ENCODE data around the gene LENG8. TPM values are rescaled to one million over a fixed set of nuclear protein-coding genes. Genes with fewer than 3 reads are reported as not detected.

The LENG8 gene
- total RNA-seq = 100 to 1,000 TPM in 2 of 8 experiments, 10 to 100 TPM in 6; 38.5 to 156 (median 64.7) TPM

DNA sequence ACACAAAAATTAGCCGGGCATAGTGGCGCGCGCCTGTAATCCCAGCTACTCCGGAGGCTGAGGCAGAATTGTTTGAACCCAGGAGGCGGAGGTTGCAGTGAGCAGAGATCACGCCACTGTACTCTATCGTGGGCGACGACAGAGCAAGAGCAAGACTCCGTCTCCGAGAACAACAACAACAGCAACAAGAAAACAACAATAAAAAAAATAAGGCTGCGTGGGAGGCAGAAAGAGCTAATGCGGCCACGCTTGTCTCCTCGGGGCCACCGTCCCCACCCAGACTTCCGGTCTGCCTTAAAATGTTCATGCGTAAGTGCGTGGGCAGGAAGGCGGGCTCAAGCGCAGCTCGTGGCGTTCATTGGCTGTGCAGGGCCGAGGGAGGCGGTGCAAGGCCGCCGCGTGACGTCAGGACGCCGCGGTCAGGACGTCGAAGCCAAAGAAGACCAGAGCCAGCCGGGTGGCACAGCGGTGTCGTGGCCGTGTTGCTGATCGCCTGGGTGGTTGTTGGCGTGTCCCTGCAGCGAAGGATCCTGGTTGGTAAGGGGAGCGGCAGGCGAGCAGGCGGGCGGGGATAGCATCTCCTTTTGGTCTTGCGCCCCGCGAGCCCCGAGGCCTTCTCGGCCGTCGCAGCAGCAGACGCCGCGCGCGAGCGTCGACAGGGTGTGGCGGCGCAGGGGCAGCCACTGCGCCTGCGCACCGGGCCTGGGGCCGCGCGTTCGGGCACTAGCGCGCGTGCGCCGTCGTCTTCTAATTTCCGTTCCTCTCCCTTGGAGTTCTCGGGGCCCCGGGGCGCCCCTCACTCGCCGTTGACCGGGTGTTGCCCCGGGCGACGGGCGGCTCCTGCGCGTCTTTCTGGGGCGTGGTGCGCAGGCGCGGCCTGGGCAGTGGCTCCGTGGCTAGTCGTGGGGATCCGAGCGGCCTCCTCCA lies at the start of gene LENG8:
Gene LENG8 (plus strand): TSS at position 426 of the 927 bp plus-strand sequence. CDS start 2,146 bp downstream, outside the sequence.
- H3K27ac ChIP-seq = peak within 1 kb of the TSS; percentile 98 to 99
- H3K4me3 ChIP-seq = peak within 1 kb of the TSS; percentile 57 to 83 (median 74)
- H3K4me1 ChIP-seq (replicated peaks in 1 of 2) = peaks cover 13 to 21% of the 10 kb centered on the region in 2 donors
- WGBS, 10 experiments = 0 to 13% (median 1%) methylated on average over 8 to 31 of the region's 96 CpGs; no CpG with 5 or more reads in 3 of the 10 experiments
- in situ Hi-C loops (cut with MboI; ENCODE audit: low pct_unique_long_range_greater_than_20kb in 2 of 9, low sequenced_read_pairs in 9 of 9, unreplicated experiment in 9 of 9) = no loop called here
- ATAC-seq (replicated peaks in 6 of 8) = peak; percentile 73 to 92 (median 88)

DNA sequence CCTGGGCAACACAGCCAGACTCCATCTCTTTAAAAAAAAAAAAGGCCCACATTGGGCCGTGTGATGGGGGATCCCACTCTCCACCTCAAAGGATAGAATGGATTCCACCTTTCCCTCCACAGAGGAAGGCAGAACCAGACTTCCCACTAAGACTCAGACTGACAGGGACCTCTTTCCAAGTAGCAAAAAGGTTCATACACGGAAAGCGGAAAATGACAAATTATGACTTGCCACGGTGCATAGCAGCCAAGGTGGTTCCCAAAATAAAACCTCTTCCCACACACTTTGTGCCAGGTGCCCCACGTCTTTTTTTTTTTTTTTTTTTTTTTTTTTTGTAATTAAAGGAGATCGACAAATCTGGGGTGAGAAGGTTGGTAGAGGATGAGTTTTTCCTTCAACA lies 48.1 kb upstream of the LENG8 start:
- ATAC-seq (replicated peaks in 6 of 8) = no peak
- Histone ChIP-seq H3K27ac (no peak overlapping the region), H3K4me1 (replicated peaks in 1 of 2) (no peaks in the 10 kb centered on the region), H3K4me3 (no peak overlapping the region)
- in situ Hi-C loops (cut with MboI; ENCODE audit: low pct_unique_long_range_greater_than_20kb in 2 of 9, low sequenced_read_pairs in 9 of 9, unreplicated experiment in 9 of 9) = no loop called here
- 0 to 100% (median 62%) methylated on average over 1 to 4 of the region's 6 CpGs for WGBS, 10 experiments

DNA sequence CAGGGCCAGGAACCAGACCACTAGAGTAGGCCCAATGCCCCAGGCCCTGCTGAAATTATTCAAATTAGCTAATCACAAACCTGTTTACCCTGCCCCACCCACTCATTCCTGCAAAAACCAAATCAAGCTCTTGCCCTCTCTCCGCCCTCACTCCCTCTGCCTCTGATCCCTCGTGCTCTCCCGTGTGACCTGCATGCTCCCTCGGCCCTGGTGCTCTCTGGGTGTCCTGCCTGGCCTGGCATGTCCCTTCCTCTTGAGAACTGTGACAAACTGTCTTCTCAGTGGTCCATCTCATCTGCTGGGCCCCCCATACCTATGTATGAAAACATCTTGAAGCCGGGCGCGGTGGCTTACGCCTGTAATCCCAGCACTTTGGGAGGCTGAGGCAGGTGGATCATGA lies 45.9 kb upstream of the LENG8 start:
- no peak overlapping the region for H3K4me3 ChIP-seq
- H3K27ac ChIP-seq = no peak overlapping the region
- ATAC-seq (replicated peaks in 6 of 8) = no peak
- in situ Hi-C loops (cut with MboI; ENCODE audit: low pct_unique_long_range_greater_than_20kb in 2 of 9, low sequenced_read_pairs in 9 of 9, unreplicated experiment in 9 of 9) = no loop called here
- H3K4me1 ChIP-seq (replicated peaks in 1 of 2) = no peaks in the 10 kb centered on the region
- 4 to 100% (median 68%) methylated on average over 3 to 5 of the region's 8 CpGs; no CpG with 5 or more reads in 5 of the 10 experiments for WGBS, 10 experiments

DNA sequence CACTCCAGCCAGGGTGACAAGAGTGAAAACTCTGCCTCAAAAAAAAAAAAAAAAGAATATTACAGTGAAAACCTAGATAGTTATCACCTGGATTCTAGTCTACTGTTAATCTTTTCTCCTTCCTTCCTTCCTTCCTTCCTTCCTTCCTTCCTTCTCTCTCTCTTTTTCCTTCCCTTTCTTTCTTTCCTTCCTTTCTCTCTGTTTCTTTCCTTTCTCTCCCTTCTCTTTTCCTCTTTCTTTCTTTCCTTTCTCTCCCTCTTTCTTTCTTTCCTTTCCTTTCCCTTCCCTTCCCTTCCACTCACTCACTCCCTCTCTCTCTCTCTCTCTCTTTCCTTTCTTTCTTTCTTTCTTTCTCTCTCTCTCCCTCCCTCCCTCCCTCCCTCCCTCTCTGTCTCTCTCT lies 43.4 kb upstream of the LENG8 start:
- no peak for ATAC-seq (replicated peaks in 6 of 8)
- Histone ChIP-seq H3K27ac (no peak overlapping the region), H3K4me3 (no peak overlapping the region), H3K4me1 (replicated peaks in 1 of 2) (peaks cover 0 to under 1% of the 10 kb centered on the region in 2 donors)
- in situ Hi-C loops (cut with MboI; ENCODE audit: low pct_unique_long_range_greater_than_20kb in 2 of 9, low sequenced_read_pairs in 9 of 9, unreplicated experiment in 9 of 9) = no loop called here

DNA sequence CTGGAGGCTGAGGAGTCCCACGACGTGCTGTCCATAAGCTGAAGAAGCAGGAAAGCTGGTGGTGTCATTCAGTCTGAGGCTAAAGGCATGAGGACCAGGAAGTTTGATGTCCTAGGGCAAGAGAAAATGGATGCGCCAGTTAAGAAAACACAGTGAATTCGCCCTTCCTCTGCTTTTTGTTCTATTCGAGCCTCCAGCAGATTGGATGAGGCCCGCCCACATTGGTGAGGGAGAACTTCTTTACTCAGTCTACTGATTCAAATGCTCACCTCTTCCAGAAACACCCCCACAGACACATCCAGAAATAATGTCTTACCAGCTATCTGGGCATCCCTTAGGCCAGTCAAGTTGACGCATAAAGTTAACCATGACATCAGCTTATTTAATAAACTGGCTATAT lies 41.2 kb upstream of the LENG8 start:
- no peak overlapping the region for H3K27ac ChIP-seq
- ATAC-seq (replicated peaks in 6 of 8) = no peak
- in situ Hi-C loops (cut with MboI; ENCODE audit: low pct_unique_long_range_greater_than_20kb in 2 of 9, low sequenced_read_pairs in 9 of 9, unreplicated experiment in 9 of 9) = no loop called here
- 16 to 83% (median 65%) methylated on average over 3 to 6 of the region's 7 CpGs; no CpG with 5 or more reads in 2 of the 10 experiments for whole genome bisulfite sequencing, 10 experiments
- H3K4me1 ChIP-seq (replicated peaks in 1 of 2) = peaks cover 0 to 4% of the 10 kb centered on the region in 2 donors
- no peak overlapping the region for H3K4me3 ChIP-seq

DNA sequence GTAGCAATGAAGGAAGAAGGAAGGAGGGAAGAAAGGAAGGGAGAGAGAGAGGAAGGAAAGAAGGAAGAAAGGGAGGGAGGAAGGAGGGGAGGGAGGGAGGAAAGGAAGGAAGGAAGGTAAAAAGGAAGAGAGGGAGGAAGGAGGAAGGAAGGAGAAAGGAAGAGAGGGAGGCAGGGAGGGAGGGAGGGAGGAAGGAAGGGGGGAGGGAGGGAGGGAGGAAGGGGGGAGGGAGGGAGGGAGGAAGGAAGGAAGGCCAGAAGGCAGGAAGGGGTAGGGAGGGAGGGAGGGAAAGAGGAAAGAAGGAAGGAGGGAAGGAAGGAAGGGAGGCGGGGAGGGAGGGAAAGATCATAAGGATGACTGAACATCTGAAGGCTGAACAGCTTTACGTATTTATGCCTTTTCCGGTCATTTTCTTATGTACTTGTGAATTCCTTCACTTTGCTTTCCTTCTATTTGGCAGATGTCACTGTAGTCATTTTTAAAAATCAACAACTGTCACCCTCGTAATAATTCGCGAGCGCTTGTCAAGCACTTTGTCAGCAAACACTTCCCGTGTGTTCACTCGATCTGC lies 40.5 kb upstream of the LENG8 start:
- in situ Hi-C loops (cut with MboI; ENCODE audit: low pct_unique_long_range_greater_than_20kb in 2 of 9, low sequenced_read_pairs in 9 of 9, unreplicated experiment in 9 of 9) = no loop called here
- no peak for ATAC-seq (replicated peaks in 6 of 8)
- 37 to 98% (median 65%) methylated on average over 1 to 6 of the region's 9 CpGs; no CpG with 5 or more reads in 1 of the 10 experiments for WGBS, 10 experiments
- H3K27ac ChIP-seq = no peak overlapping the region
- no peak overlapping the region for H3K4me3 ChIP-seq
- peaks cover 0 to 4% of the 10 kb centered on the region in 2 donors for H3K4me1 ChIP-seq (replicated peaks in 1 of 2)

DNA sequence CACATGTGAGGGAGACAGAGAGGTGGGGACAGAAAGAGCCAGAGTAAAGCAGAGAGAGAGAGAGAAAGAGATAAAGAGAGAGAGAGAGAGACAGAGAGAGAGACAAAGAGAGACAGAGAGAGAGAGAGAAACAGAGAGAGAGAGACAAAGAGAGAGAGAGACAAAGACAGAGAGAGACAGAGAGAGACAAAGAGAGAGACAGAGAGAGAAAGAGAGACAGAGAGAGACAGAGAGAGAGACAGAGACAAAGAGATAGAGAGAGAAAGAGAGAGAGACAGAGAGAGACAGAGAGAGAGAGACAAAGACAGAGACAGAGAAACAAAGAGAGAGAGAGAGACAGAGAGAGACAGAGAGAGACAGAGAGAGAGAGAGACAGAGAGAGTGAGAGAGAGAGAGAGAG lies 38.0 kb upstream of the LENG8 start:
- Histone ChIP-seq H3K4me3 (no peak overlapping the region), H3K27ac (no peak overlapping the region), H3K4me1 (replicated peaks in 1 of 2) (peaks cover 3 to 12% of the 10 kb centered on the region in 2 donors)
- ATAC-seq (replicated peaks in 6 of 8) = no peak
- in situ Hi-C loops (cut with MboI; ENCODE audit: low pct_unique_long_range_greater_than_20kb in 2 of 9, low sequenced_read_pairs in 9 of 9, unreplicated experiment in 9 of 9) = no loop called here

DNA sequence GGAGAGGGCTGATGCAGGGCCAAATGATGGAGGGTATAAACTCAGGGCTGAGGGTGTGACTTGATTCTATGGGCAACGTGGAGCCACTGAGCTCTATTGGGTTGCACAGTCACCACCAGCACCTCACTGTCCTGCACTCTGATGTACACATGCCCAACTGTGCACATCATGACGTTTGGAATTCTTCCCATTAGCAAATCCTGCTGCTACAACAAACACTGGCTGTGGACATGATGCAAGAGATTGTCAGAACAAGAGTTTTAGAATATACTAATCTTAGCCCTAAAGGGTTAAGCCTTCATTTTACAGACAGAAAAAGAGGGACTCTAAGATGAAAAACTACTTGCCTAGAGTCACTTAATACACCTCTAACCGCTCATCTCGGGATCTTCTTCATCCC lies 36.1 kb upstream of the LENG8 start:
- in situ Hi-C loops (cut with MboI; ENCODE audit: low pct_unique_long_range_greater_than_20kb in 2 of 9, low sequenced_read_pairs in 9 of 9, unreplicated experiment in 9 of 9) = no loop called here
- 0 to 100% (median 60%) methylated on average over 1 to 3 of the region's 4 CpGs; no CpG with 5 or more reads in 2 of the 10 experiments for WGBS, 10 experiments
- H3K4me3 ChIP-seq = no peak overlapping the region
- no peak overlapping the region for H3K27ac ChIP-seq
- peaks cover 10 to 19% of the 10 kb centered on the region in 2 donors for H3K4me1 ChIP-seq (replicated peaks in 1 of 2)
- no peak for ATAC-seq (replicated peaks in 6 of 8)

DNA sequence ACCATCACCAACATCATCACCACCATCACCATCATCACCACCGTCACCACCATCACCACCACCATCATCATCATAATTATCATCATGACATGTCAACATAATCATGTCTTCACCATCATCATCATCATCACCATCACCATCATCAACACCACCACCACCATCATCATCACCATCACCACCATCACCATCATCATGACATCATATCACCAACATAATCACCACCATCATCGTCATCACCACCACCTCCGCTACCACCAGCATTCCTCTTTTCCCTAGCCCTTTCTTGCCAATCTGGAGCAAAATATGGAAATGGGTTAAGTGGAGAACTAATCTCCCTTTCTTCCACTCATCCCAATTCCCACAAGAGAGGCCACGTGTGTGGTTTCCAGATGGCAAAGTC lies 34.8 kb upstream of the LENG8 start:
- no peak for ATAC-seq (replicated peaks in 6 of 8)
- peaks cover 21 to 32% of the 10 kb centered on the region in 2 donors for H3K4me1 ChIP-seq (replicated peaks in 1 of 2)
- H3K27ac ChIP-seq = no peak overlapping the region
- in situ Hi-C loops (cut with MboI; ENCODE audit: low pct_unique_long_range_greater_than_20kb in 2 of 9, low sequenced_read_pairs in 9 of 9, unreplicated experiment in 9 of 9) = no loop called here
- no peak overlapping the region for H3K4me3 ChIP-seq
- WGBS, 10 experiments = 64 to 100% (median 92%) methylated on average over 1 to 4 of the region's 4 CpGs; no CpG with 5 or more reads in 3 of the 10 experiments

DNA sequence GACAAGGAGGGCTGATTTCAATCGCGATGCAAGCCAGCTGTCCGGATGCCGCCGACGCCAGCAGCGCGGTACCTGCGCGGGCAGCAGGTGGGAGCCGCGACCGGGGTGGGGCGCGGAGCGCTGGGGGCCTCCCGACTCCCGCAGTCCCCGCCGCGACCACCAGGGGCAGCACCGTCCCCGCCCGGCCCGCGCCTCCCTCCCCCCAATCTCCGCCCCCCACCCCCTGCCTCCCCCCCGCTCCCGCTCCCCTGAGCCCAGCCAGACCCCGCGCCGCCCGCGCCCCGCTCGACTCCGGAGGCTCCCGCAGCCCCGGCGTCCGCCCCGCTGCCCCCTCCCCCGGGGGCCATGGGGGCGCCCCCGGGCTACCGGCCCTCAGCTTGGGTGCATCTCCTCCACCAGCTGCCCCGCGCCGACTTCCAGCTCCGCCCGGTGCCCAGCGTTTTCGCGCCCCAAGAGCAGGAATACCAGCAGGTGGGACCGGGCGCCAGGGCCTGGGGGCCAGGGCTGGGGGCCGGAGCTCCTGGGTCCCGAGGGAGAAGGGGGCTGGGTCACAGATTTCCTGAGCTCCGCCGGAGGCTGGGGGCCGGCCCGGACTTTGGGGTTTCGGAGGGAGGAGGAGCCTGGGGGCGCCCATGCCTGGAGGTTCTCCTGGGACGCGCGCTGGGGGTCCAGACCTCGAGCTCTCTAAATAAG lies 33.6 kb upstream of the LENG8 start, which contains the start of gene TTYH1:
Gene TTYH1 (plus strand): TSS at position 257 of the 693 bp plus-strand sequence. CDS start 89 bp downstream, at position 346.
- peak in 6 of 8 experiments; percentile 26 to 64 (median 38) for ATAC-seq (replicated peaks in 6 of 8)
- WGBS, 10 experiments = 0% methylated on average over 8 of the region's 68 CpGs; no CpG with 5 or more reads in 9 of the 10 experiments
- Histone ChIP-seq H3K27ac (peak within 1 kb of the TSS; percentile 61 to 83), H3K4me3 (peak within 1 kb of the TSS; percentile 56 to 94 (median 66)), H3K4me1 (replicated peaks in 1 of 2) (peaks cover 26 to 38% of the 10 kb centered on the region in 2 donors)
- in situ Hi-C loops (cut with MboI; ENCODE audit: low pct_unique_long_range_greater_than_20kb in 2 of 9, low sequenced_read_pairs in 9 of 9, unreplicated experiment in 9 of 9) = no loop called here

DNA sequence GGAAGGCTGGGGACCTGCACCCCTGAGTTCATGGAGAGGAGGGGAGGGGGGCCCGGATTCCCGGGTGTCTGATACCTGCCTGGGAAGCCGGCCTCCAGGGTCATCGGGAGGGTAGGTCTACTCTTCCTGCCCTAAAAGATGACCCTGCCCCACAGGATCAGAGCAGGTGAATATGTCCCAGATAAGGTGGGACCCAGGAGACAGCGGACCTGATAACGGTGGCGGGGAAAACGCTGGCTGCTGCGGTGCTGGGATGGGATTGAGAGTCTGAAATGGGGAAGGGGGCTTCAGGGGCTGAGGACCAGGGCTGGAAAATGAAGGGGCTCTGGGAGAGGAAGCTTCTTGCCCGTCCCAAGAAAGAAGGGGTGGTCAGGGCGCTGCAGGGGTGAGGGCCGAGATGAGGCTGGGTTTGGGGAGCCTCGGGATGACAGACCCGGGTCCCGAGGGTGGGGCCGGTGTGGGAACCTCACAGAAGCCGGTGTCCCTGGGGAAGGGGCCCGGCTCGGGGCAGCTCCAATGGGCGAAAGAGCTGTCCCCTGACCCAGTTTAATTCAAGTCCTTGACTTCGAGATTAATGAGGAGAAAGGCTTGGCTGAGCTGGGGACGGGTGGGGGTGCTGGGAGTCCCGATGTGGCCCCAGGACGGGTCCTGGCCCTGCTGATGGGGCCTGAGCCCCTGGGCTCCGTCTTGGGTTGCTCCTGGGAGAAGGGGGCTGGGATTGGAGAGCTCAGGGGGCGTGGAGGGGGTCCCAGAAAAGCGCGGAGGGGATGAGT lies 32.9 kb upstream of the LENG8 start:
- in situ Hi-C loops (cut with MboI; ENCODE audit: low pct_unique_long_range_greater_than_20kb in 2 of 9, low sequenced_read_pairs in 9 of 9, unreplicated experiment in 9 of 9) = no loop called here
- peak in 1 of 8 experiments; percentile 1 for ATAC-seq (replicated peaks in 6 of 8)
- peak overlapping the region; percentile 56 to 94 (median 66) for H3K4me3 ChIP-seq
- 0% methylated on average over 2 of the region's 28 CpGs; no CpG with 5 or more reads in 9 of the 10 experiments for WGBS, 10 experiments
- peaks cover 32 to 37% of the 10 kb centered on the region in 2 donors for H3K4me1 ChIP-seq (replicated peaks in 1 of 2)
- H3K27ac ChIP-seq = peak overlapping the region; percentile 61 to 83

DNA sequence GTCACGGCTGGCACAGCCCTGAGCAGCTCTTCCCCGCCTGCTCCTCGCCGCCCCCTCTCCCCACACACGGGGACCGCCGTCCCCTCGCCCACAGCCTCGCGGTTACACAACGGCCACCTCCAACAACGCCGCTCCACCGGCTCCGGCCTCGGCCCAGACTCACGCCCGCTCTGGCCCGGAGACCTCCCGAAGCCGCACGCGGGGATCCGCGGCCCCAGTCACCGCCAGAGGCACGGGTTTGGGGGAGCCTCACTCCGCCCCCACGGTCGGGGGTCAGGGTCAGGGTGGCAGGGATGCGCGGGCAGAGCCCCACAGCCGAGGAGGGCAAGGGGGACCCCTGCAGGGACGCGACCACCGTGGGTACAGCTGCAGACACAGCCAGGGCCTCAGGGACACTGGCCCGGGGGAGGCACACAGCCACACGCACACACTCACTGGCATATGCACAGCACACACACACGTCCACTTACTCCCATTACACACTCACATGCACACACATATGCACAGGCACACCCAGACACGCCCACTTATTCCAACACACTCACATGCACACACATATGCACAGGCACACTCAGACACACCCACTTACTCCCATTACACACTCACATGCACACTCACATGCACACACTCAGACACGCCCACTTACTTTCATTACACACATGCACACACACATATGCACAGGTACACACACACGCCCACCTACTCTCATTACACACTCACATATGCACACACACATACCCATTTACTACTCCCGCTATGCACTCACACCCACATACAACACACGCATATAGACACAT lies 32.1 kb upstream of the LENG8 start:
- no peak for ATAC-seq (replicated peaks in 6 of 8)
- Histone ChIP-seq H3K4me3 (peak overlapping the region; percentile 56 to 94 (median 66)), H3K27ac (peak overlapping the region; percentile 61 to 83), H3K4me1 (replicated peaks in 1 of 2) (peaks cover 40 to 45% of the 10 kb centered on the region in 2 donors)
- 40 to 100% (median 51%) methylated on average over 1 to 5 of the region's 44 CpGs; no CpG with 5 or more reads in 4 of the 10 experiments for WGBS, 10 experiments
- in situ Hi-C loops (cut with MboI; ENCODE audit: low pct_unique_long_range_greater_than_20kb in 2 of 9, low sequenced_read_pairs in 9 of 9, unreplicated experiment in 9 of 9) = no loop called here

All from motor neuron (in vitro differentiated cells).